Epidermal melanocyte (primary cell): Measurements from ENCODE around the gene SPOCK2.
"Not testable (repeated sequence)": the region's sequence is repeated elsewhere in the genome, so short reads cannot be mapped to it uniquely, and the experiment has no call there.

Experiments used
- DNase-seq: peaks from one replicate; pipeline ENCODE4 v3.0.0; 2011; ENCODE audit warnings: low spot score; ENCODE audit not compliant: insufficient read length

Gene SPOCK2

GRCh38 chr10:72108004-72108370, 19.6 kb upstream of the SPOCK2 start:
- DNase-seq, result not testable (repeated sequence)

GRCh38 chr10:72107325-72108003, 19.1 kb upstream of the SPOCK2 start:
- no peak for DNase-seq

DNA sequence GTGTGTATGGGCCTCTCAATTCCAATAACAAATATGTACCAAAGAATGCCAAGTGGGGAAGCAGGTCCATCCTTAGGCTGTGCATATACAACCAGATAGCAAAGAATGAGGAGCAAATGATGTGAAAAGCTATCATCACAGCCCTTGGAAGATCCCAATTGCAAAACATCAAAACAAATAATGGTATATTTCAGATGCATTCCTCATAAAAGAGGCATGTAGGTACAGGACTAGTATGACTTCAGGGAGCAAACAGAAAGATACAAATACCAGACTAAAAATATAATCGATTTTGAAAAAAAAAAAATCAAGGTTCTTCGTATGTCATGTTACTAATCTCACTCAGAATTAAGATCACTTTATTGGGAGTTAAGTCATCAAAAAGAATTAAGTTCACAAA, 18.5 kb upstream of the SPOCK2 start:
- no peak for DNase-seq

GRCh38 chr10:72106154-72106849, 18.0 kb upstream of the SPOCK2 start:
- DNase-seq, result no peak

- no peak for DNase-seq
Observed at GRCh38 chr10:72105710-72106109, 17.4 kb upstream of the SPOCK2 start.

DNA sequence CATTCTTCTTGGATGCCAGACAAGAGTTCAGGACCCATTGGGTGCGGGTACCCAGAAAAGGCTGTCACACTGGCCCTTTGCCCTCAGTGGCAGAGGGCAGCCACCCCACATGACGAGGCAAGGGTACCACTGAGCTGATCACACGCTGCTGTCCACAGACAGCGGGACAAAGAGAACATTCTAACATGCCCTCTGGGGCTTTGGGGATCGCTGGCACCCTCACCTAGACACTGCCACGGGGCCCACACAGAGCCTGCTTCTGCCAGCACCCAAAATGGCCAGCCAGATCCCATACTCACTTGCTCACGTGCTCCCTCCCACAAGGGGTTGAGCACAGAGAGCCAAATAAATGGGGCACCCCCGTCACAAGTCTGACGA, 16.7 kb upstream of the SPOCK2 start:
- no peak for DNase-seq

DNA sequence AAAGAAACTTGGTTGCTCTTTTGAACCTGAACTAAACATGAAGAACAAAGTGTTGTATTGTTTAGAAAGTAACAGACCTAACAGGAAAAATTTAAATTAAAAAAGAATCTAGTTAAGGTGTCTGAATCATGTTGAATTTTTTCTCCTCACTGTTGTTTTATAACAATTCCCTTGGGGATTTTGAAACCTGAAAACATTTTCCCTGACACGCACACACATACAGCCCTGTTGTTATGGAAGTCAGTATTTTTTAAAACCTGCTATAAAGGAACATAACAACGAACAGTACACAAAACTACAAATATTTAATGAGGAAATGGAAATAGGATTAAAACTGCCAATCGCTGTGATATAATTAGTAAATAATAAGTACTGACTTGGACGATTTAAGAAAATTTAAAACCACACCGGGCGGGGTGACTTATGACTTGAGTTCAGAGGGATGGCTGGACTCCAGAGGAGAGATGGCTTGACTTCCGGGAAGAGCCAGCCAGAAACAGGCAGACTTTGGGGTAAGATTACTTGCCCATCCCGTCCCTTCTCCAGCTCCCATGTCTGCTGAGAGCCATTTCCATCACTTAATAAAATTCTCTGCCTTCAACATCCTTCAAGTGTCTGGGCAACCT, 16.2 kb upstream of the SPOCK2 start:
- no peak for DNase-seq

DNA sequence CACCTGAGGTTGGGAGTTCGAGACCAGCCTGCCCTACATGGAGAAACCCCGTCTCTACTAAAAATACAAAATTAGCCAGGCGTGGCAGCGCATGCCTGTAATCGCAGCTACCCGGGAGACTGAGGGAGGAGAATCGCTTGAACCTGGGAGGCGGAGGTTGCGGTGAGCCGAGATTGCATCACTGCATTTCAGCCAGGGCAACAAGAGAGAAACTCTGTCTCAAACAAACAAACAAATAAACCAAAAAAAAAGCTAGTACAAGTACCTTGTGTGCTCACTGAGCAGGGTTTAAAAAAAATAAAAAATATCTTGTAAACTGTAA, 11.2 kb upstream of the SPOCK2 start:
- no peak for DNase-seq

- DNase-seq, result no peak
Observed at GRCh38 chr10:72098836-72099599, 10.7 kb upstream of the SPOCK2 start.

DNA sequence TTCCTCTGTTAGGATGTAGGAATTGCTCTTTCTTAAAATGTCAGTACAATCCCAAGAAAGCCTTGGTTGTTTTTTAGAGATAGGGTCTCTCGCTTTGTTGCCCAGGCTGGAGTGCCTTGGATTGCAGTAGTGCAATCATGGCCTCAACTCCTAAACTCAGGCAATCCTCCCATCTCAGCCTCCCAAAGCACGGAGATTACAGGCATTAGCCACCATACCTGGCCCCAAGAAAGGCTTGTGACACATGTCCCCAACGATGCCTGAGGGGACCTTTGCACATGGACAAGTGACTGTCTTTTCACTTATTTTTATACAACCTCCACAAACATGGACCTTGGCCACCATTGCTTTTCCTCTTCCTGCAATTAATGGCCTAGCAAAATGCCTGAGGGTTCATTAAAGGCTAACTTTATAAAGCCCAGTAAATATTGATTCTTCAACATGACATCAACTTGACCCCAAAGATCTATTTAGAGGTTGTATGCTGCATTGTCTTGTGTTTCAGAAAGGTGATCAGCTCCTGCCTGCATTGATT, 10.0 kb upstream of the SPOCK2 start:
- no peak for DNase-seq

GRCh38 chr10:72097448-72098300, 9.3 kb upstream of the SPOCK2 start:
- no peak for DNase-seq

GRCh38 chr10:72096115-72097000, 8.0 kb upstream of the SPOCK2 start:
- no peak for DNase-seq

DNA sequence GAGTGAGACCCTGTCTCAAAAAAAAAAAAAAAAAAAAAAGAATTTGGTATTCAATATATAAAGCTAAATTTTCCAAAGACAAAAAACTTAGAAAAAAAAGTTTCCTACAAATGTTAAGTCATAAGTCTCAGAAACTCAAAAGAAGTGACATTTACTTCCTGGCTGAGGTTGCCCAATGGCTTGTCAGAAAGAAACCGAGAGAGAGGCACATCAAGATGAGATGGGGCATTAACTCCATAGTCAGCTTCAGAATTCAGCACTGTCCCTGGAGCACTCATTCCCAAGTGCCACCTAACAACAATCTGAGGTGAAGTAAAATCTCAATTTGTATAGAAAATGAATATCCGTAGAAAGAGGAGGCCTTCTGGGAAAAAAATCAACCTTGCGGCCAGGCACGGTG, 6.8 kb upstream of the SPOCK2 start:
- DNase-seq, result no peak

GRCh38 chr10:72094574-72094973, 6.2 kb upstream of the SPOCK2 start:
- no peak for DNase-seq

DNA sequence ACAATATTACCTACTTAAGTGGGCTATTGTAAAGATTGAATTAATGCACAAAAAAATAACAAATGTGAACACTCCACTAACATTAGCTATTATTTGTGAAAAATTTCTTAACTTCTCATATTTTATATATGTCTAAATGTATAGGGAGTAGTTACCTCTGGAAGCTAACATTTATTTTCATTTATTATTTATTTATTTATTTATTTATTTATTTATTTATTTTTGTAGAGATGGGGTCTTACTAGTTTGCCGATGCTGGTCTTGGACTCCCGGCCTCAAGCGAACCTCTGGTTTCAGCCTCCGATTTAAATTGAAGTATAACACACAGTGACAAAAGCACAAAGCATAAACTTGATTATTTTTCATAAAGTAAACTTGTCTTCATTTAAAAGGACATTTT, 5.1 kb upstream of the SPOCK2 start:
- DNase-seq, result no peak

DNA sequence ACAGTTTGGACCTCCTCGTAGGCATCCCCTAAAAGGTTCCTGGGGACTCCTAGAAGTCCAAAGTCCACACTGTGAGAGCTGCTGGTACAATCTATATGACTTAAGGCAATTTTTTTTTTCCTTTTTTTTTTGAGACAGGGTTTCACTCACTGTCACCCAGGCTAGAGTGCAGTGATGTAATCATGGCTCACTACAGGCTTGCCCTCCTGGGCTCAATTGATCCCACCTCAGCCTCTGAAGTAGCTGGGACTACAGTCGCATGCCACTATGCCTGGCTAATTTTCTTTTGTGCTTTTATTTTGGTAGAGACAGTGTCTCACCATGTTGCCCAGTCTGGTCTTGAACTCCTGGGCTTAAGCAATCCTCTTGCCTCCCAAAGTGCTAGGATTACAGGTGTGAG, 4.6 kb upstream of the SPOCK2 start:
- no peak for DNase-seq

GRCh38 chr10:72092171-72092924, 4.0 kb upstream of the SPOCK2 start:
- DNase-seq, result no peak

- DNase-seq, result no peak
Observed at GRCh38 chr10:72090326-72090725, 2.0 kb upstream of the SPOCK2 start.

- DNase-seq, result no peak
Observed at GRCh38 chr10:72089618-72090017, 1.3 kb upstream of the SPOCK2 start.
